MCF 10A (cell line): ENCODE data around the gene CYBRD1. TPM values are rescaled to one million over a fixed set of nuclear protein-coding genes. Genes with fewer than 3 reads are reported as not detected.

Experiments
- BruUV-seq: library from RNA; stranded (reverse); fragments of 400-500 nt; replicated peaks from 2 replicates; lab custom pipeline; 2021; lab: Mats Ljungman, UMichigan
- CTCF ChIA-PET: fragments of 300-600 bp; sonication (Branson Sonifier 250); formaldehyde crosslinking; extraction: SDS; loops from one replicate; lab custom pipeline; 2021; ENCODE audit warnings: antibody characterized with exemption, inconsistent platforms; lab: Yijun Ruan, JAX
- POLR2A ChIA-PET: fragments of 300-600, 350-650 bp; sonication (Branson Sonifier 250); formaldehyde crosslinking; extraction: SDS; loops from one replicate; lab custom pipeline; 2020; ENCODE audit warnings: antibody characterized with exemption, inconsistent platforms; lab: Yijun Ruan, JAX
- DNase-seq: peaks from one replicate; pipeline ENCODE4 v3.0.0-alpha.2; 2018; ENCODE audit not compliant: unreplicated experiment
- H3K27ac Mint-ChIP-seq: one replicate; pipeline ENCODE4 v1.8.0; 2022; ENCODE audit warnings: mild to moderate bottlenecking, low read depth, mixed read lengths; ENCODE audit not compliant: unreplicated experiment
- H3K27me3 Mint-ChIP-seq: one replicate; pipeline ENCODE4 v1.8.0; 2022; ENCODE audit warnings: mixed read lengths; ENCODE audit not compliant: insufficient read depth, unreplicated experiment
- H3K36me3 Mint-ChIP-seq: one replicate; pipeline ENCODE4 v1.8.0; 2022; ENCODE audit warnings: mild to moderate bottlenecking, moderate library complexity, mixed read lengths; ENCODE audit not compliant: insufficient read depth, unreplicated experiment
- H3K4me1 Mint-ChIP-seq: one replicate; pipeline ENCODE4 v1.8.0; 2022; ENCODE audit warnings: mixed read lengths; ENCODE audit not compliant: insufficient read depth, unreplicated experiment
- H3K4me3 Mint-ChIP-seq: one replicate; pipeline ENCODE4 v1.8.0; 2022; ENCODE audit warnings: mild to moderate bottlenecking, moderate library complexity, mixed read lengths; ENCODE audit not compliant: unreplicated experiment
- H3K9me3 Mint-ChIP-seq: one replicate; pipeline ENCODE4 v1.8.0; 2022; ENCODE audit warnings: mixed read lengths; ENCODE audit not compliant: unreplicated experiment
- intact Hi-C: fragments of 100-400 bp; cut with micrococcal nuclease; formaldehyde crosslinking; loops from 2 replicates; pipeline ENCODE4 v1.14.1; 2022
- total RNA-seq: library from RNA; stranded (reverse); gene quantifications from 2 replicates; pipeline ENCODE4 v1.2.3, GENCODE V29; 2022
- TF ChIP-seq, protein P1 (sequence below): fragments of 200-600 bp; IDR thresholded peaks from one replicate; pipeline ENCODE4 v1.8.0; 2022; ENCODE audit warnings: antibody characterized with exemption, mild to moderate bottlenecking; ENCODE audit not compliant: unreplicated experiment

Gene CYBRD1
- total RNA-seq, 1 experiment from 2014 or later, result 15.8 TPM

DNA sequence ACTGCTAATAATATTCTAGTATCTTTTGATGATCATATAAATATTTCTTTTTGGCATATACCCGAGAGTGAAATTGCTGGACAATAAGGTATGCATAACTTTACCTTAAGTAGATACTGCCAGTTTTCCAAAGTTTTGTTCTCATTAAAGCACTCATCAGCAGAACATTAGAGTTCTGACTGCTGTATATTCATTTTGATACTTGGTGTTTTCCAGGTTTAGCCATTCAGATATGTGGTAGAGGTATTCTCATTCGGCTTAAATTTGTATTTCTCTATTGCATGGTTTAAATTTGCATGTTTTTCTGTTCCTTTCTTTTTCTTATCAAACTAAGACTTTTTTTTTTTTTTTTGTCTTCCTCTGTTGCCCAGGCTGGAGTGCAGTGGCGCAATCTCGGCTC is 18.2 kb downstream of the CYBRD1 start:
- Mint-ChIP-seq H3K27ac (no peak overlapping the region), H3K4me1 (peaks cover 6% of the 10 kb centered on the region), H3K4me3 (no peak overlapping the region), H3K36me3 (peaks cover 15% of the 10 kb centered on the region), H3K27me3 (no peaks in the 10 kb centered on the region), H3K9me3 (no peaks in the 10 kb centered on the region)
- intact Hi-C loops, result no loop called here
- ChIA-PET POLR2A (no interaction called here), CTCF (no interaction called here)
- BruUV-seq, result no TSS peak
- no peak for DNase-seq
- TF ChIP-seq, protein P1, sequence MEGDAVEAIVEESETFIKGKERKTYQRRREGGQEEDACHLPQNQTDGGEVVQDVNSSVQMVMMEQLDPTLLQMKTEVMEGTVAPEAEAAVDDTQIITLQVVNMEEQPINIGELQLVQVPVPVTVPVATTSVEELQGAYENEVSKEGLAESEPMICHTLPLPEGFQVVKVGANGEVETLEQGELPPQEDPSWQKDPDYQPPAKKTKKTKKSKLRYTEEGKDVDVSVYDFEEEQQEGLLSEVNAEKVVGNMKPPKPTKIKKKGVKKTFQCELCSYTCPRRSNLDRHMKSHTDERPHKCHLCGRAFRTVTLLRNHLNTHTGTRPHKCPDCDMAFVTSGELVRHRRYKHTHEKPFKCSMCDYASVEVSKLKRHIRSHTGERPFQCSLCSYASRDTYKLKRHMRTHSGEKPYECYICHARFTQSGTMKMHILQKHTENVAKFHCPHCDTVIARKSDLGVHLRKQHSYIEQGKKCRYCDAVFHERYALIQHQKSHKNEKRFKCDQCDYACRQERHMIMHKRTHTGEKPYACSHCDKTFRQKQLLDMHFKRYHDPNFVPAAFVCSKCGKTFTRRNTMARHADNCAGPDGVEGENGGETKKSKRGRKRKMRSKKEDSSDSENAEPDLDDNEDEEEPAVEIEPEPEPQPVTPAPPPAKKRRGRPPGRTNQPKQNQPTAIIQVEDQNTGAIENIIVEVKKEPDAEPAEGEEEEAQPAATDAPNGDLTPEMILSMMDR, result no peak

DNA sequence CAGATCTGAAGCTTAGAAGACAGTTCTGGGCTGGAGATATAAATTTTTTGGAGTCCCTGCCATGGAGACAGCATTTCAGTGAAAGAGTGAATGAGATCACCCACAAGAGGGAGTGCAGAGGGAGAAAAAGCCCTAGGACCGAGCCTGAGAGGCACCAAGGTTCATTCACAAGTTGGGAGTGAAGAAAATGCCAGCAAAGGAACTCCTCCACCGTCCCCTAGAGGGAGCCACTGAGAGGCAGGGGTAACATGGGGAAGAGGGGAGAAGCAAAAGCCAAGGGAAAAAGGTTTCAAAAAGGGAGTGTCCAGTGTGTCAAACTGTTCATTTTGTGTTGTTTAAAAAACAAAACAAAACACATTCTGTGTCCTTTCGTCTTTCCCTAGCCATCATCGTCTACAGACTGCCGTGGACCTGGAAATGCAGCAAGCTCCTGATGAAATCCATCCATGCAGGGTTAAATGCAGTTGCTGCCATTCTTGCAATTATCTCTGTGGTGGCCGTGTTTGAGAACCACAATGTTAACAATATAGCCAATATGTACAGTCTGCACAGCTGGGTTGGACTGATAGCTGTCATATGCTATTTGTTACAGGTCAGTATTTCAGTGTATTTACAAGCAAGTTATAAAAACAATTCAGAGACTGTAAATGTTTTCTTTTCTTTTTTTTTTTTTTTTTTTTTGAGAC is 19.1 kb downstream of the CYBRD1 start:
- Mint-ChIP-seq H3K4me1 (peaks cover 6% of the 10 kb centered on the region), H3K4me3 (no peak overlapping the region), H3K27me3 (no peaks in the 10 kb centered on the region), H3K27ac (no peak overlapping the region), H3K9me3 (no peaks in the 10 kb centered on the region), H3K36me3 (peaks cover 20% of the 10 kb centered on the region)
- intact Hi-C loops, result no loop called here
- TF ChIP-seq, protein P1, result peak; percentile 36
- peak; percentile 37 for DNase-seq
- ChIA-PET CTCF (interaction anchor here (0.6 kb wide), 1 partner anchor 1427 kb away, joined by 4 read pairs; no protein-coding TSS in a partner anchor), POLR2A (interaction anchor here (1.4 kb wide), 2 partner anchors 10 to 18 kb away, joined by 4 to 5 read pairs; no protein-coding TSS in a partner anchor)
- no TSS peak for BruUV-seq

DNA sequence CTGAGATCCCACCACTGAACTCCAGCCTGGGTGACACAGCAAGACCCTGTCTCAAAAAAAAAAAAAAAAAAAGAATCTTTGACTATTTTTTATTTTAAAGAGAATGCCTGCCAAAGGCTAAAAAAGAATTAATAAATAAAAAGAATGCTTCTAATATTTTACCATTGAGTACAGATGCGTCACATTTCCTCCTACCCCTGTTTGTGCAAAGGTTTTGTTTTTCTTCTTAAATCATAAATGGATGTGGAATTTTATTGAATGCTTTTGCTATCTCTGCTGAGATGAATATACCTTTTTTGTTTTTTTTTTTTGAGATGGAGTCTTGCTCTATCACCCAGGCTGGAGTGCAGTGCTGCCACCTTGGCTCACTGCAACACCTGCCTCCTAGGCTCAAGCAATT is 22.8 kb downstream of the CYBRD1 start:
- Mint-ChIP-seq H3K27me3 (no peaks in the 10 kb centered on the region), H3K36me3 (peaks cover 24% of the 10 kb centered on the region), H3K9me3 (no peaks in the 10 kb centered on the region), H3K27ac (no peak overlapping the region), H3K4me3 (no peak overlapping the region), H3K4me1 (peaks cover 6% of the 10 kb centered on the region)
- ChIA-PET CTCF (no interaction called here), POLR2A (no interaction called here)
- intact Hi-C loops, result no loop called here
- TF ChIP-seq, protein P1, result no peak
- no peak for DNase-seq
- no TSS peak for BruUV-seq

DNA sequence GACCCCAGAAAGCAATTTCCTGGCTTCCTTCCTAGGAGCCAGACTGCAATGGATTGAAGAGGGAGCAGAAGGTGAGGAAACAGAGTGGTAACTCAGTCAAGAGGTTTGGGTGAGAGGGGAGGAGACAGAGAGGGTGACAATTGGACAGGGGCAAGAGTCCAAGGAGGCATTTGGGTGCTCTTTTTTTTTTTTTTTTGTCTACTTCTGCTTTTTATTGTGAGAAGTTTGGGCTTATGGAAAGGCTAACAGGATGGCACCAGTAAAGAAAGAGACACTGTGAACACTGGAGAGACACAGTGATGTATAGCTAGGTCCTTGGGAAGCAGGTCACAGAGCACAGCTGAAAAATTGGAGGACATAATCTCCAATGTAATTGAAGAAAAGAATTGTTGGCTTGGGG is 25.0 kb downstream of the CYBRD1 start:
- H3K27ac Mint-ChIP-seq, result no peak overlapping the region
- intact Hi-C loops, result no loop called here
- ChIA-PET CTCF (no interaction called here), POLR2A (interaction anchor here (0.6 kb wide), 1 partner anchor 373 kb away, joined by 3 read pairs; no protein-coding TSS in a partner anchor)
- DNase-seq, result no peak
- TF ChIP-seq, protein P1, result no peak
- BruUV-seq, result no TSS peak
- H3K36me3 Mint-ChIP-seq, result peaks cover 25% of the 10 kb centered on the region
- H3K27me3 Mint-ChIP-seq, result no peaks in the 10 kb centered on the region
- H3K9me3 Mint-ChIP-seq, result no peaks in the 10 kb centered on the region
- H3K4me3 Mint-ChIP-seq, result no peak overlapping the region
- H3K4me1 Mint-ChIP-seq, result peaks cover 6% of the 10 kb centered on the region
